ACC112 (cell line): ENCODE results near the gene CLGN.
"Not testable (repeated sequence)": the region's sequence is repeated elsewhere in the genome, so short reads cannot be mapped to it uniquely, and the experiment has no call there.

Experiments used
- H2AFZ ChIP-seq: fragments of 200-600 bp; sonication (generic); one replicate; pipeline ENCODE4 v1.6.0; 2017; ENCODE audit warnings: antibody characterized with exemption, low read length; ENCODE audit not compliant: unreplicated experiment
- H3K27ac ChIP-seq: fragments of 200-600 bp; sonication (generic); 2 replicates; pipeline ENCODE4 v1.5.1; 2014; ENCODE audit warnings: low read depth, mild to moderate bottlenecking, antibody characterized with exemption, low read length, moderate library complexity
- H3K27me3 ChIP-seq: fragments of 200-600 bp; sonication (generic); 2 replicates; pipeline ENCODE4 v1.6.1; 2014; ENCODE audit warnings: mild to moderate bottlenecking, antibody characterized with exemption, low read length, moderate library complexity, mixed read lengths; ENCODE audit not compliant: insufficient read depth
- H3K36me3 ChIP-seq: fragments of 200-600 bp; sonication (generic); 2 replicates; pipeline ENCODE4 v1.6.1; 2016; ENCODE audit warnings: mild to moderate bottlenecking, antibody characterized with exemption, low read length, moderate library complexity, mixed read lengths; ENCODE audit not compliant: insufficient read depth
- H3K4me1 ChIP-seq: fragments of 200-600 bp; sonication (generic); one replicate; pipeline ENCODE4 v1.6.1; 2016; ENCODE audit warnings: low read length, mixed read lengths; ENCODE audit not compliant: insufficient read depth, unreplicated experiment, control insufficient read depth
- H3K4me3 ChIP-seq: fragments of 200-600 bp; sonication (generic); 2 replicates; pipeline ENCODE4 v1.5.1; 2014; ENCODE audit warnings: mild to moderate bottlenecking, low read depth, low read length
- H3K79me2 ChIP-seq: fragments of 200-600 bp; sonication (generic); one replicate; pipeline ENCODE4 v1.6.0; 2016; ENCODE audit warnings: low read length; ENCODE audit not compliant: control insufficient read depth, unreplicated experiment, insufficient read depth

Gene CLGN

GRCh38 chr4:140439644-140440142, 12.2 kb upstream of the CLGN start:
- H2AFZ ChIP-seq, result no peak overlapping the region
- H3K4me3 ChIP-seq, result no peak overlapping the region
- H3K4me1 ChIP-seq, result no peaks in the 10 kb centered on the region
- H3K27ac ChIP-seq, result no peak overlapping the region
- H3K36me3 ChIP-seq, result no peaks in the 10 kb centered on the region
- H3K79me2 ChIP-seq, result no peaks in the 10 kb centered on the region
- peaks cover 33% of the 10 kb centered on the region for H3K27me3 ChIP-seq

- Histone ChIP-seq H3K27ac (peak overlapping the region; percentile 24; the same call in 1 of the 2 replicates), H3K79me2 (no peaks in the 10 kb centered on the region), H3K27me3 (no peaks in the 10 kb centered on the region; the same call in 1 of the 2 replicates), H3K4me1 (peaks cover 10% of the 10 kb centered on the region), H3K36me3 (no peaks in the 10 kb centered on the region), H3K4me3 (peak overlapping the region; percentile 93), H2AFZ (peak overlapping the region; percentile 79)
Measured at GRCh38 chr4:140427919-140428471, 547 bp upstream of the CLGN start.

GRCh38 chr4:140426610-140427105, 790 bp downstream of the CLGN start:
- Histone ChIP-seq H2AFZ (peak overlapping the region; percentile 79), H3K4me3 (peak overlapping the region; percentile 93), H3K27me3 (no peaks in the 10 kb centered on the region; the same call in 1 of the 2 replicates), H3K36me3 (no peaks in the 10 kb centered on the region), H3K4me1 (peaks cover 10% of the 10 kb centered on the region), H3K79me2 (no peaks in the 10 kb centered on the region), H3K27ac (no peak overlapping the region)

- H2AFZ ChIP-seq, result no peak overlapping the region
- no peak overlapping the region for H3K27ac ChIP-seq
Measured at GRCh38 chr4:140423106-140423505, 4.3 kb downstream of the CLGN start.

GRCh38 chr4:140413130-140413969, 14.1 kb downstream of the CLGN start:
- H3K4me3 ChIP-seq, H2AFZ ChIP-seq, H3K36me3 ChIP-seq, H3K79me2 ChIP-seq, H3K27ac ChIP-seq, H3K27me3 ChIP-seq, H3K4me1 ChIP-seq: not testable (repeated sequence)

More at GRCh38 chr4:140423106-140423505, 4.3 kb downstream of the CLGN start:
- Histone ChIP-seq H3K79me2 (no peaks in the 10 kb centered on the region), H3K4me3 (no peak overlapping the region), H3K4me1 (peaks cover 10% of the 10 kb centered on the region), H3K27me3 (no peaks in the 10 kb centered on the region; the same call in 1 of the 2 replicates), H3K36me3 (no peaks in the 10 kb centered on the region)

GRCh38 chr4:140408974-140409373, 18.5 kb downstream of the CLGN start:
- no peak overlapping the region for H2AFZ ChIP-seq
- no peaks in the 10 kb centered on the region for H3K27me3 ChIP-seq
- no peaks in the 10 kb centered on the region for H3K36me3 ChIP-seq
- H3K4me3 ChIP-seq, result no peak overlapping the region
- H3K27ac ChIP-seq, result no peak overlapping the region
- no peaks in the 10 kb centered on the region for H3K4me1 ChIP-seq
- H3K79me2 ChIP-seq, result no peaks in the 10 kb centered on the region

- Histone ChIP-seq H3K79me2 (no peaks in the 10 kb centered on the region), H3K4me3 (no peak overlapping the region), H3K27me3 (no peaks in the 10 kb centered on the region), H2AFZ (no peak overlapping the region), H3K27ac (no peak overlapping the region), H3K36me3 (no peaks in the 10 kb centered on the region), H3K4me1 (no peaks in the 10 kb centered on the region)
Measured at GRCh38 chr4:140406292-140406691, 21.2 kb downstream of the CLGN start.

GRCh38 chr4:140400111-140400510, 27.3 kb downstream of the CLGN start:
- Histone ChIP-seq H3K27ac (no peak overlapping the region), H3K4me1 (no peaks in the 10 kb centered on the region), H3K4me3 (no peak overlapping the region), H3K27me3 (no peaks in the 10 kb centered on the region), H3K36me3 (no peaks in the 10 kb centered on the region), H3K79me2 (no peaks in the 10 kb centered on the region), H2AFZ (no peak overlapping the region)

- H3K27me3 ChIP-seq, result no peaks in the 10 kb centered on the region
- no peaks in the 10 kb centered on the region for H3K36me3 ChIP-seq
- no peak overlapping the region for H3K4me3 ChIP-seq
- no peak overlapping the region for H2AFZ ChIP-seq
- no peaks in the 10 kb centered on the region for H3K4me1 ChIP-seq
- no peaks in the 10 kb centered on the region for H3K79me2 ChIP-seq
- no peak overlapping the region for H3K27ac ChIP-seq
Measured at GRCh38 chr4:140395668-140396067, 31.8 kb downstream of the CLGN start.

- H2AFZ ChIP-seq, result no peak overlapping the region
- H3K4me1 ChIP-seq, result no peaks in the 10 kb centered on the region
- no peaks in the 10 kb centered on the region for H3K27me3 ChIP-seq
- H3K4me3 ChIP-seq, result no peak overlapping the region
- H3K27ac ChIP-seq, result no peak overlapping the region
- no peaks in the 10 kb centered on the region for H3K79me2 ChIP-seq
- H3K36me3 ChIP-seq, result no peaks in the 10 kb centered on the region
Measured at GRCh38 chr4:140388015-140388414, 39.4 kb downstream of the CLGN start.
